H54 (cell line): ENCODE measurements around the gene FBRS.
"Not testable (repeated sequence)": the region's sequence is repeated elsewhere in the genome, so short reads cannot be mapped to it uniquely, and the experiment has no call there.

ENCODE experiments used
- DNase-seq: peaks from one replicate; pipeline ENCODE4 v3.0.0; 2011; ENCODE audit warnings: low spot score, mixed read lengths; ENCODE audit not compliant: insufficient read length
- FAIRE-seq: peaks from 3 replicates; lab custom pipeline; 2011; peaks lifted over from hg19 to GRCh38; lab: Jason Lieb, UNC
- POLR2A ChIP-seq: IDR thresholded peaks from 2 replicates; pipeline ENCODE4 v1.6.1; 2011; ENCODE audit warnings: low read depth, mild to moderate bottlenecking, low read length

FBRS gene

GRCh38 chr16:30628628-30629540 lies 29.3 kb upstream of the FBRS start:
- FAIRE-seq (peak; percentile 55), DNase-seq (peak; percentile 44)
- TF ChIP-seq POLR2A, result no peak

DNA sequence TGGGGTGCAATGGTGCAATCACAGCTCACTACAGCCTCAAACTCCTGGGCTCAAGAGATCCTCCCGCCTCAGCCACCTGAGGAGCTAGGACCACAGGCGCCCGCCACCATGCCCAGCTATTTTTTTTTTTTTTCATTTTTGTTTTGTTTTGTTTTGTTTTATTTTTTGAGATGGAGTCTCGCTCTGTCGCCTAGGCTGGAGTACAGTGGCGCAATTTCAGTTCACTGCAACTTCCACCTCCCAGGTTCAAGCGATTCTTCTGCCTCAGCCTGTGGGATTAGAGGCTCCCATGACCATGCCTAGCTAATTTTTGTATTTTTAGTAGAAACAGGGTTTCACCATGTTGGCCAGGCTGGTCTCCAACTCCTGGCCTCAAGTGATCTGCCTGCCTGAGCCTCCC lies 25.8 kb upstream of the FBRS start:
- FAIRE-seq, result not testable (repeated sequence)

DNA sequence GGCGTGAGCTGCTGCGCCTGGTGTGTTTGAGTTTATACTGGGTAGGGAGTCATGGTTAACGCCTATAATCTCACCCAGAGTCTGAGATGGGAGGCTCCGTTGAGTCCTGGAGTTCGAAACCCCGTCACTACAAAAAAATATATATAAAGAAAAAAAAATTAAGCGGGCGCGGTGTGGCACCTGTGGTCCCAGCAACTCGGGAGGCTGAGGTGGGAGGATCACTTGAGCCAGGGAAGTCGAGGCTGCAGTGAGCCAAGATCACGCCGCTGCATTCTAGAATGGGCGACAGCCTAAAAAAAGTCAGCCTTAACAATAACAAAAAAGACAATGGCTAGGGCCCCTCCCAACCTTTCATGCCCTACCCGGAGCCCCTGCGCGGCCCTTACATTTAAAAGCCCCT lies 24.7 kb upstream of the FBRS start:
- FAIRE-seq, result no peak

More for the DNA sequence above, 25.8 kb upstream of the FBRS start:
- not testable (repeated sequence) for DNase-seq

GRCh38 chr16:30636599-30636998 lies 21.6 kb upstream of the FBRS start:
- FAIRE-seq (no peak), DNase-seq (no peak)

More for the DNA sequence above, 24.7 kb upstream of the FBRS start:
- no peak for TF ChIP-seq POLR2A
- no peak for DNase-seq

GRCh38 chr16:30637139-30637538 lies 21.1 kb upstream of the FBRS start:
- DNase-seq, FAIRE-seq: not testable (repeated sequence)

More at GRCh38 chr16:30636599-30636998, 21.6 kb upstream of the FBRS start:
- no peak for TF ChIP-seq POLR2A

DNA sequence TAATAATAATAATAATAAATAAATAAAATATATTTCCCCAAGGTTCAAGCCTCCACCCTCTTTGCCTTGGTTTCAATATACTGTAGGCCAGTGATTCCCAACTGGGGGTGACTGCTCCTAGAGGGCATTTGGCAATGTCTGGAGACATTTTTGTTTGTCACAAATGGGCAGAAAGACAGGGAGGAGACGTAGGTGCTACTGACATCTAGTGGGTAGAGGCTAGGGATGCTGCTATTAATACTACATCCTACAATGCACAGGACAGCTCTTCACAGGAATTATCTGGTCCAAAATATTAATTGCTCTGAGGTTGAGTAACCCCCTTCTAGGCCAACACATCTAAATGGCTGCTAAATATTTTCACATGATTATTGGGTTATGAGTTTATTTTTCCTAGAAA lies 20.3 kb upstream of the FBRS start:
- FAIRE-seq (peak; percentile 66), DNase-seq (no peak)
- TF ChIP-seq POLR2A, result no peak

- DNase-seq (no peak), FAIRE-seq (no peak)
- no peak for TF ChIP-seq POLR2A
Observed at GRCh38 chr16:30641378-30641982, 16.8 kb upstream of the FBRS start.

DNA sequence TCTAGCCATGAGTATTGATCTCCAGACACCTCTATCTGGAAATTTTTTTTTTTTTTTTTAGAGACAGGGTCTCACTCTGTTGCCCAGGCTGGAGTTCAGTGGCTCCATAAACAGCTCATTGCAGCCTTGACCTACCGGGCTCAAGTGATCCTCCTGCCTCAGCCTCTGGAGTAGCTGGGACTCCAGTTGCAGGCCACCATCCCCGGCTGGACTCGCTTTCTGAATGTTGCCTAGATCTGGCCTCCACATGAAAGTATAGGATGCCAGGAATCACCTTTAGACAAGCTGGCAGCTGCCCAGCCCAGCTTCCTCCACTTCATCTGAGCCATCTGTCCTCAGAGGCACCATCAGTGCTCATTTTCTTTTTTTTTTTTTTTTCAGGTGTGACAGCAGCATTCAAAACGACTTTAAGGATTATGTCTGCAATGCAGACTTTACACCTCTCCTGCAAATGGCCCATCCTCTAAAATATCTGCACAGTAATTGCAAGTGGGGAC lies 13.8 kb upstream of the FBRS start:
- no peak for FAIRE-seq

DNA sequence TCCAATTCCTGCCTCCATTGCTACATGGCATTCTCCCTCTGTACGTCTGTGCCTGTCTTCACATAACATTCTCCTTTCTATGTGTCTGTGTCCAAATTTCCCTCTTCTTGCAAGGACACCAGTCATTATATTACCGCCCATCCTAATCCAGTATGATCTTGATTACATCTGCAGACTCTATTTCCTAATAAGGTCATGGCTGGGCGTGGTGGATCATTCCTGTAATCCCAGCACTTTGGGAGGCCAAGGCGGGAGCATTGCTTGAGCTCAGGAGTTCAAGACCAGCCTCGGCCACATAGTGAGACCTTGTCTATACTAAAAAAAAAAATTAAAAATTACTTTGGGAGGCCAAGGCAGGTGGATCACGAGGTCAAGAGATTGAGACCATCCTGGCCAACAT lies 12.5 kb upstream of the FBRS start:
- FAIRE-seq (no peak), DNase-seq (no peak)
- TF ChIP-seq POLR2A, result no peak

More for the DNA sequence above, 13.8 kb upstream of the FBRS start:
- no peak for TF ChIP-seq POLR2A
- no peak for DNase-seq

GRCh38 chr16:30647274-30647571 lies 11.0 kb upstream of the FBRS start:
- DNase-seq (no peak), FAIRE-seq (no peak)
- TF ChIP-seq POLR2A, result no peak

DNA sequence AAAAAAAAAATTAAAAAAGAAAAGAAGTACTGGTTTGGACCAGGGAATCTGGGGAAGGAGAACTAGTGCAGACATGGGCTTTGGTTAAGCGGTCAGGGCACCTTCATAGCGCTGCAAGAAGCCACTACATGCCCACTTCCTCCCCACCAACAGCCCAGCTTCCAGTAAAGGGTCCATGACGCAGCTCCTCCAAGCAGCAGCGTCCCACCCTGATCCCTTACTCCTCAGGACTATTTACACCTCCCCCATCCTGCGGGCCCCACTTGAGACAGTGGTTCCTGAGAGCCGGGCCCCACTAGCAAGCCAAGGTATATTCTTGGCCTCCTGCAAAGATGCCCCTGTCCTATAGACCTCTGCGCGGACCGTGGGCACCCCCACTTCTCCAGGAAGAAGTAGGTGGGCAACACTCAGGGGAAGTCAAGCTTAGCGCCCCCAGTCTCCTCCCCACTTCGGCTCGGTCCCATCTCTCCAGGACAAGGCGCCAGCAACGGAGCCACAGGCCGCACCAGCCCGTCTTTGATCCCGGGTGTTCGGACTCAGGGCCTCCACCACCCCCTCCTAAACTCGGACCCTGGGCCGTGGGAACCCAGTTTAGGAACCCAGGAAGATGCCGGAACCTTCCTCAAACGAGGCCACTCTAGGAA lies 8.4 kb upstream of the FBRS start:
- DNase-seq (no peak), FAIRE-seq (no peak)
- no peak for TF ChIP-seq POLR2A

DNA sequence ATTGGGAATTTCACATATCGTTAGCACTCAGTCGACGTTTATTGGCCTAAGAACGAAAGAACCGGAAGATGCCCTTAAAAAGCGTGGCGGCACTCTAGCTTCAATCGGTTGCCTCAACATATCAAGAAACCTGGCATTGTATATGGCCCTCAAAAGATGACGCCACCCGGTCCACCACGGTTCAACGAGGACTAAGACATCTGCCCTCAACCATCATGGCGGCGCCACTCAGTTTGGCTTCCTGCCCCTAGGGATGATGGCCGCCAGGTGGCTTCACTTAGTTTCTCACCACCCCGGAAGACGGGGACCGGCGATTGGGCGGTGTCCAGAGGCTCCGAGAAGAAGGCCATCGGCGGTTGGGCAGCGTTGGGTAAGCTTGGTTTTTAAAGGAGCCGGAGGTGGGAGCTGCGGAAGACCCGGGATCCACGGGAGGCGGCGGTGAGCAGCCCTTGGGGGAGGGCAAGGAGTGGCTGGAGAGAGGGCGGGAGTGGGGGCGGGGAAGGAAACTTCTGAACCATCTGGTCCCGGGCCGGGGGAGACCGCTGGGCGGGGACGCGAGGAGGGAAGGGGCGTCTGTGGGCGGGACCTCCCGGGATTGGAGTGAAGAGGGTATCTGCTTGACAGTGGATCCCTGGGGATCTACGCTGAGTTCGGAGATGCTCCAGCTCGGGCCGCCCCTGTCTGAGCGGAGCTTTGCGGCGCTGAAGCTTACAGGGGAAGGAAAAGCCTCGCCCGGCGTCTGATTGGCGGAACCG lies 7.7 kb upstream of the FBRS start, which contains the start of gene PRR14:
TSS of gene PRR14 (plus strand) at position 592 of the 755 bp plus-strand sequence. CDS start 686 bp downstream, outside the sequence.
- FAIRE-seq (peak; percentile 74), DNase-seq (peak; percentile 94)
- TF ChIP-seq POLR2A, result no peak; the same call in 1 of the 2 replicates
